ENCODE results near the gene ZDHHC7.

ZDHHC7 gene

GRCh38 chr16:84964386-84965128 is 46.8 kb downstream of the ZDHHC7 start:
- no peak for DNase-seq (ENCODE audit: low spot score)

GRCh38 chr16:84963066-84963465 is 48.3 kb downstream of the ZDHHC7 start:
- DNase-seq (ENCODE audit: low spot score) = no peak

- no peak for DNase-seq (ENCODE audit: low spot score)
These were observed 50.4 kb downstream of the ZDHHC7 start for GRCh38 chr16:84960942-84961341.

- DNase-seq (ENCODE audit: low spot score) = no peak
These were observed 51.4 kb downstream of the ZDHHC7 start for GRCh38 chr16:84959784-84960417.

GRCh38 chr16:84959045-84959576 is 52.2 kb downstream of the ZDHHC7 start:
- peak; percentile 49 for DNase-seq (ENCODE audit: low spot score)

- DNase-seq (ENCODE audit: low spot score) = no peak
These were observed 53.5 kb downstream of the ZDHHC7 start for GRCh38 chr16:84957792-84958191.

GRCh38 chr16:84957192-84957591 is 54.1 kb downstream of the ZDHHC7 start:
- no peak for DNase-seq (ENCODE audit: low spot score)

GRCh38 chr16:84955427-84955826 is 55.9 kb downstream of the ZDHHC7 start:
- no peak for DNase-seq (ENCODE audit: low spot score)

- no peak for DNase-seq (ENCODE audit: low spot score)
These were observed 58.1 kb downstream of the ZDHHC7 start for GRCh38 chr16:84953190-84953746.

GRCh38 chr16:84952335-84953189 is 58.8 kb downstream of the ZDHHC7 start:
- DNase-seq (ENCODE audit: low spot score) = peak; percentile 87

- DNase-seq (ENCODE audit: low spot score) = peak; percentile 41
These were observed 60.4 kb downstream of the ZDHHC7 start for GRCh38 chr16:84950906-84951305.

GRCh38 chr16:84949772-84950436 is 61.4 kb downstream of the ZDHHC7 start:
- no peak for DNase-seq (ENCODE audit: low spot score)

- no peak for DNase-seq (ENCODE audit: low spot score)
These were observed 62.3 kb downstream of the ZDHHC7 start for GRCh38 chr16:84948851-84949610.

- DNase-seq (ENCODE audit: low spot score) = no peak
These were observed 63.1 kb downstream of the ZDHHC7 start for GRCh38 chr16:84947996-84948850.

- DNase-seq (ENCODE audit: low spot score) = no peak
These were observed 64.3 kb downstream of the ZDHHC7 start for GRCh38 chr16:84947022-84947421.

- DNase-seq (ENCODE audit: low spot score) = no peak
These were observed 67.7 kb downstream of the ZDHHC7 start for GRCh38 chr16:84943620-84944019.

- DNase-seq (ENCODE audit: low spot score) = no peak
These were observed 68.5 kb downstream of the ZDHHC7 start for GRCh38 chr16:84942786-84943185.

- no peak for DNase-seq (ENCODE audit: low spot score)
These were observed 69.4 kb downstream of the ZDHHC7 start for GRCh38 chr16:84941921-84942320.

- DNase-seq (ENCODE audit: low spot score) = no peak
These were observed 70.4 kb downstream of the ZDHHC7 start for GRCh38 chr16:84940670-84941551.
